GM19463 (cell line): ENCODE data around the gene FOXL3.

Source experiments
- ATAC-seq: cut with Tn5 transposase; IDR thresholded peaks from one replicate; pipeline ENCODE4 v1.9.1; 2021; ENCODE audit warnings: mild to moderate bottlenecking, moderate library complexity; ENCODE audit not compliant: unreplicated experiment

FOXL3 gene

DNA sequence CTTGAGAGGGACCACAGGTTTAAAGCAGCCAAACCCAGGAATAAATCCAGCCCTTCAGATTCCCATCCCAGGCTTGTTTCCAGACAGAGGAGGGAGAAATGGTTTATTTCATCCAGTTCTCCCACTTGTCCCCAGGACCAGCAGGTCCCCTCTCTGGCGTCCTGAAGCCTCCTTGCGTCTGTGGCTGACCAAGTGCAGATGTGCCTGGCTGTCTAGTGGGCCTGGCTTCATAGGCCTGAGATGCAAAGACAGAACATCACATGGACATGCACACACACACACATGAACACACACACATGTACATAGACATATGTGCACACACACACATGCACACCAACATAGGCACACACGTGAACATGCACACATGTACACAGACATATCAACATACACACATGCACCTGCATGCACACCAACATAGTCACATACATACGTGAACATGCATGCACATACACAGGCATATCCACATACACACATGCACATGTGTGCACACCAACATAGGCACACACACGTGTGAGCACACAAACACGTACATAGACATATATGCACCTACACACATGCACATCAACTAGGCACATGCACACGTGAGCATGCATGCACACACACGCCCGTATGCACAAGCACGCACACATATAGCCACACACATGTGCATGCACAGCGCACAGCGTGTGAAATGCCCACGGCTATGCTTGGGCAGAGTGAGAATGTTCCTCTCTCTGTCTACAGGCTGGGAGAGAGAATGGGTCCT, 10.7 kb downstream of the FOXL3 start:
- no peak for ATAC-seq

DNA sequence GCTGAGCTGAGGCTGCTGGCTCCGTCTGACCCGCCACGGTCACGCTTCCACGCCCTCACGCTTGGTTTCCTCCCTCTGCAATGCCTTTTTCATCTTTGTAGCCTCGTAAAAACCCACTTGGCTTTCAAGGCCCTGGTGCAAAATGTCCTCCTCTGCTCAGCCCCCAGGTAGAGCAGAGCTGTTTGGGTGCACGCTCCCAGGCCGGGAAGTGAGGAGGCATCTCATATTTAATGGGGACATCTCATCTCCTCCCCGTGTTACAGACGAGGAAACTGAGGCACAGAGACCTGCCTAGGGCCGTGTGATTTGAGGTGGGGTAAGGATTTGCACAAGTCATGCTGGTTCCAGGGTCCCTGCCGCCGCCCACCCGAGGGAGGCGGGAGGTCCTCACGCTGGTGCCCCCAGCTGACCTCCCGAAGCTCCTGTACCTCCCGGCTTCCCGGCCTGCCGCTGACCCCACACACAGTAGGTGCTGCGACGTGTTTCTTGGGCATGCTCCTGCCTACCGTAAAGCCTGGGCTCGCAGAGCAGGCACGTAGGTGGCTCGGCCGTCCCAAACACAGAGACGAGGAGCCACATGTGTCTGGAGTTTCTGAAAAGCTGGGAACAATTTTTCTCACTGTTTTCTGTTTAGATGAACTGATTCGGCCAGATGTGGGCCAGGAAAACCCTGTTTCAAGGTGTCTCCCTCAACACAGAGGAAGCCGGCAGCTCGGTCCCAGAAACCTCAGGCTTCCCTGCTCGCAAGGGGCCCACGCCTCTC, 11.5 kb downstream of the FOXL3 start:
- ATAC-seq, result no peak

DNA sequence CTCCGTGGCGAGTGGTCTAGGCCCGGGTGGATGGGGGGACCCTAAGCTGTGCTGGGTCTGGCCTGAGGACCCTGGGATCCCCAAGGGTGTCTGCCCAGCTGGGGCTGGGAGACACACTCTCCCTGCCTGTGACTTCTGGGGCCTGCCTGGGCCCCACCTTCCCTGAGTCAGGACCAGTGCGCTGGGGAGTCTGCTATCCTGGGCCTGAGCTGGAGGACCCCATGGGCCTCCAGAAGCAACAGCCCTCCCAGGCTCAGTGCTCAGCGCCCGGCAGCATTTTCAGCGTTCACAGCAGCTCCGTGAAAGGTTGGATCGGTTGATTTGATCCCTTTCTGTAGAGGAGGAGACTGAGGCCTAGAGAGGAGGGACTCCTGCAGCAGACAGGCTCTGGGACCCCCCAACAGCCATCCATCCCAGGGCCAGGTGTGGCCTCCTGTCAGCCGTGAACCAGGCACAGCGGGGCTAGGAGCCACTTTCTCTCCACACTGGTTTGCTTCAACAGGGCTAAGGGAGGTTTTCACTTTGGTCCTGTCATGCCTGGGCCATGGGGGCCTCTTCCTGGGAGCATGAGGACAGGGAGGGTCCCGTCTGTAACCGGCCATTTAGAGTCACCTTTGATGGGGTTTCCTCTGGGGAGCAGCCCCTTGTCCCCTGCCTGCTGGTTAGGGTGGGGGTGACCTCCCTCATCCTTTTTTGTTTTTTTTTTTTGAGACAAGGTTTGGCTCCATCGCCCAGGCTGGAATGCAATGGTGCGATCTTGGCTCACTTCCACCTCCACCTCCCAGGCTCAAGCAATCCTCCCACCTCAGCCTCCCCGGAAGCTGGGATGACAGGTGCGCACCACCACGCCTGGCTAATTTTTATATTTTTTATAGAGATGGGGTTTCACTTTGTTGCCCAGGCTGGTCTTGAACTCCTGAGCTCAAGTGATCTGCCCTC, 12.4 kb downstream of the FOXL3 start:
- no peak for ATAC-seq

DNA sequence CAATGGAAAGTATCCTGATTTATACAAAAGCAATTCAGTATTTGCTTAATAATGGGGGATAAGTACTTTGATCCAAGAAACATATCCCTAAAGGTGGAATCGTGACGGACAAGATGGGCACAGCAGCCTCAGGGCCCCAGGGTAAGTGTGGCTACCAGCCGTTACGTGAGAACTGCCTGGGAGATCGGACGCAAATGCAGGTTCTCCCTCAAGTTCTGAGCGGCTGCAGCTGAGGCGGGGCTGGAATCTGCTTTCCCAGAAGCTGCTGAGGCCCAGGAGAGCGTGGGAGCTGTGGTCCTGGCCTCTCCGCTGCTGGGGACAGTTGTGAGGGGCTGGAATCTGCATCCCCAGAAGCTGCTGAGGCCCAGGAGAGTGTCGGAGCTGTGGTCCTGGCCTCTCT, 13.5 kb downstream of the FOXL3 start:
- no peak for ATAC-seq

DNA sequence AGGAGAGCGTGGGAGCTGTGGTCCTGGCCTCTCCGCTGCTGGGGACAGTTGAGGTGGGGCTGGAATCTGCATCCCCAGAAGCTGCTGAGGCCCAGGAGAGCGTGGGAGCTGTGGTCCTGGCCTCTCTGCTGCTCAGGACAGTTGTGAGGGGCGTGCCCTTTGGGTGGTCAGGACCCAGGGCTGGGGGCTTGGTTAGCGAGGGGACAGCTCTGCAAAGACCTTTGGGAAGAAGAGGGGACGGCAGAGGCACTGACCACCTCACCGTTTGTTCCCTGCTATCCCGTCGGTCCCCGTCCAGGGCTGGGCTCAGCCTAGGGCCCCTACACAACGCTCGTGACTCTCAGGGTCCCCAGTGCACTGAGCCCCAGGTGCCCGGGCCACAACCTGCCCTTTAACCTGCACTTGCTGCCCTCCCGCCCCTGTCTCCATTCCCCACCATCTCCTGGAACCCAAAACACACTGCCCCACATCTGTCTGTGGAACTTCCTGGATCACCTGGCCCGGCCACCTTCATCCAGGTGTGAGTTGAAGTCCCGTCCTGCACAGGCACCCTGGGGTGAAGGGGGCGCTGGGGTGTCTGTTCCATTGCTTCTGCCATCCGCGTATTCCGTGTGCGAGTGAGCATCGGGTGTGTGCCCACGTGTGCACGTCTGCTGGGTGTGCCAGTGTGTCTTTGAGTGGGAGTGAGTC, 14.1 kb downstream of the FOXL3 start:
- ATAC-seq, result no peak

DNA sequence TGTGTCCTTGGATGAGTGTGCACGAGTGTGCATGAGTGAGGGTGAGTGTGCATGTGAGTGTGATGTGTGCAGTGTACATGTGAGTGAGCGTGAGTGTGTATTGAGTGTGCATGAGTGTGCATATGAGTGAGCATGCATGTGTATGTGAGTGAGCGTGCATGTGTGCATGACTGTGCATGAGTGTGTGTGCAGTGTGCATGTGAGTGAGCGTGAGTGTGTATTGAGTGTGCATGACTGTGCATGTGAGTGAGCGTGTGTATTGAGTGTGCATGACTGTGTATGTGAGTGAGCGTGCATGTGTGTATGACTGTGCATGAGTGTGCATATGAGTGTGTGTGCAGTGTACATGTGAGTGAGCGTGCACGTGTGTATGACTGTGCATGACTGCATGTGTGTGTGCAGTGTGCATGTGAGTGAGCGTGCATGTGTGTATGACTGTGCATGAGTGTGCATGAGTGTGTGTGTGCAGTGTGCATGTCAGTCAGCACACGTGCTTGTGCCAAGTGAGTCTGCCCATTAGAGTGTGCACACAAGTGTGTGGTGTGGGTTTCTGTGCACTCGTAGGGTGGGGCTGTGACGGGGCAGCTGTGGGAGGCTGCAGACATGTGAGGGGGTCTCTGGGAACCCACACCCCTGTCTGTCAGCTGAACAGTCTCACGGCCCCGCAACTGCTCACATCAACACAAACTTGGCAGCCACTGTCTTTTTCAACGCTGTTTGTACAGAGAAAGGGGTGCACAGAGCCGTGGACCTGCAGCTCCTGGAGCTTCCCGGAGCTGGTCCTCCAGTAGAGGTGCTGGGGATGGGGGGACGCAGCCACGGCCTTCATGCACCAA, 14.8 kb downstream of the FOXL3 start:
- no peak for ATAC-seq

DNA sequence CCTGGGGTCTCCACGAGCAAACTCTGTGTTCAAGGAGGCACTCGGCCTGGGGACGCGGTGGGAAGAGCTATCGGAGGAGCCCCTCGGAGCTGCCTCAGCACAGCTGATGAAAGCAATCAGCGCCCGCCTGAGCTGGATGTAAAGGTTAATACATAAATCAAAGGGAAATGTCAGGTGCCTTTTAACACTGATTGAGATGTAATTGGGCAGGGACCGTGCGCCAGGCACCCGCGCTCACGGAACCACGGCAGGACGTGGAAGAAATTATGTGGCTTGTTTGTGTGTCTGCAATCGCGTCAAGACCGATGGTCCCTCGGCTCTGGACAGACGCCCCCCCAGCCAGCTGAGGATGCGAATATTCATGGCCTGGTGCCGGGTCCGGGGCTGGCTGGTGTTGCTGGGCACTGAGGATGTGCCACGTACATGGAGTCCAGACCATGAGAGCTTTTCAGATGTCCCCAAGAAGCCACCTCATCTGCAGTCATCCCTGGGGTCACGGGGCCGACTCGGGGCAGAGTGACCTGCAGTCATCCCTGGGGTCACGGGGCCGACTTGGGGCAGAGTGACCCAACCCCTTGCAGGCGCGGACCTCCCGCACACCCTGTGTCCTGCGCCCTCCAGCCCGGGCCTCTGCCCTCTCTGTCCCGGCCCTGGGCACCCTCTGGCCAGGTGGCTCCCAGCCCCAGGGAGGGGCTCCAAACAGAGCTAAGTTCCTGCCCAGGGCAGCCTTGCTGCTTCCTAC, 15.6 kb downstream of the FOXL3 start:
- no peak for ATAC-seq

DNA sequence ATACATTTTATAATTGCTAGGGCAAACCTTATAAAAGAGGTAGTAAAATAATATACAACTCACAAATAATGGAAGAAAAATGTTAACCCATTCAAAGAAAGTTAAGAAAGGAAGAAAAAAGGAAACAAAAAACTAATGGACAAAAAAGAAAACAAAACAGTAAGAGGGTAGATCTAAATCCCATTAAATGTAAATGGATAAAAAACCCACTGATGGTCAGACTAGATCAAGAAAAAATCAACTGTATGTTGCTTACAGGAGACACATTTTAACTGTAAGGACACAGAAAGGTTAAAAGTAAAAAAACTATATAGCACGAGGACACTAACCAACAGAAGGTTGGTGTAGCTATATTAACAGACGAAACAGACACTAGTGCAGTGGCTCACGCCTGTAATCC, 18.0 kb downstream of the FOXL3 start:
- no peak for ATAC-seq

DNA sequence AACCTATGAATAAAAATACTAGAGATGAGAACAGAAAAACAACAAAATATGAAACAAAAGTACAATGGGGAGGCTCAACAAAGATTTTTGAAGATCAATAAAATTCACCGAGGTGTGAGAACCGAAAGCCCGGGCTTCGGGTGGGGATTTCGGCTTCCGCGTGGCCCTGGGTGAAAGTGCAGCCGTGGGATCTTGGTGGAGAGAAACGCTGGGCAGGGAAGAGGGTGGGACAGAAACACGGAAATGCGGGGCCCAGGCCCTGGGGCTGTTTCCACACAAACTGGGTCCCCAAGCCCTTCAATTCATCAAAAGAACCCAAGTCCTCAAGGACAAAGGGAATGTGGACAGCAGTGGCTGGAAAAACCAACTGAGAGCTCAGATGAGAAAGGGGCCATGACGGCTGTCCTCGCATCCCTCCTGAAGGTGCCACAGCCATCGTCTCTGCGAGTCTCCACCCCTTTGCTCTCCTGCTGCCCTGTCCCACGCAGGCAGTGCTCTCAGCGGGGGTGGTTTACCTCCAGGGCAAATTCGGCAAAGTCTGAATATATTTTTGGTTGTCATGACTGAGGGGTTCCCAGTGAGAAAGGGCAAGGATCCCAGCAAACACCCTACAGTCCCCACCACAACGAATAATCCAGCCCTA, 19.7 kb downstream of the FOXL3 start:
- no peak for ATAC-seq

DNA sequence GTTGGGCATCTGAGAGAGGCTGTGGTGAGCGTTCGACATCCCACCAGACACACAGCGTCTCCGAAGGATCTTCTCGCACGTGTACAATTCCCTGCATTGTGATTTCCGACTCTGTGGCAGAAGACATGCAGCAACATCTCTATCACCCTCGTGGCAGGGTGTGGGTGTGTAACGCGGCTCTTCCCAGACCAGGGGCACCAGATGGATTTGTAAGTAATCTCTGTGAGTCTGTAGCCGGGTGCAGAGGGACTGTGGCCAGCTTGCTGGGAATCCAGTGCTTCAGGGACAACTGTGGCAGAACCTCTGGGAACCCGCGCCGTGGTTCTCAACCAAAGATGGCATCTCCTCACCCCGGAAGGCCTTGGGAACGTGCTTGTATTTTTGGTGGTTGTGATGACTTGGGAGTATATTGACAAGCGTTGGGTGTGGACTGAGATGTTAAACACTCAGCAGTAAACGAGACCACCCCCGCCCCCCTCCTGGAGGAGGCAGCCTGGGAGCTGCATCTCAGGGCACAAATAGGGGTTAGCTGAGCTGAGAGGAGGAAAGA, 21.2 kb downstream of the FOXL3 start:
- ATAC-seq, result no peak

DNA sequence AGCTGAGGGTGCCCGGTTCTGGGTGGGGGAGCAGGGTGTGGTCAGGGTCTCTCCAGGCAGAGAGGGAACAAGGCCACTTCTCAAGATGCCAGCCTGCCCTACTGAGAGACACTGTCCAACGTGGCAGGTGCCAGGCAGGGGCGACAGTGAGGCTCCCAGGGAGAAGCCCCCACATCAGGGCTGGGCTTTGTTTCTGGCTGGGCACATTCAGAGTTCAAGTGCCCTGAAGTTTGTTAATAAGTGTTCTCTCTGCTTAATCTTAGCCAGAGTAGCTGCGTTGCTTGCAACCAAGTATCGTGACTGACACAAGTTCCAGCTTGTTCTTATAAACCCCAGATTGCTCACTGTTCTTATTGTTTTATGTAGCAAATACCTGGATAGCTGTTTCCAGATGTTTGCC, 21.8 kb downstream of the FOXL3 start:
- no peak for ATAC-seq

DNA sequence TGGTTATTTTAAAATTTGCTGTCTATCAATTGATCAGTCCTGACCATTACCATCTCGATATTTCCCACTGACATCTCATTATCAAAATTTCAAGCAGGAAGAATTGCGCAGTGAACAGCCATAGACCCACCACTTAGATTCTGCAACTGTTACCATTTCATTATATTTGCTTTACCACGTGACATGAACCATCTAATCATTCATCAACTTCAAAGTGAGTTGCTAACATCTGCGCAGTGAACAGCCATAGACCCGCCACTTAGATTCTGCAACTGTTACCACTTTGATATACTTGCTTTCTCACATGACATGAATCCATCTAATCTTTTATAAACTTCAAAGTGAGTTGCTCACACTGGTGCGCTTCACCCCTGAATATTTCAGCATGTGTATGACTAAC, 22.5 kb downstream of the FOXL3 start:
- no peak for ATAC-seq

DNA sequence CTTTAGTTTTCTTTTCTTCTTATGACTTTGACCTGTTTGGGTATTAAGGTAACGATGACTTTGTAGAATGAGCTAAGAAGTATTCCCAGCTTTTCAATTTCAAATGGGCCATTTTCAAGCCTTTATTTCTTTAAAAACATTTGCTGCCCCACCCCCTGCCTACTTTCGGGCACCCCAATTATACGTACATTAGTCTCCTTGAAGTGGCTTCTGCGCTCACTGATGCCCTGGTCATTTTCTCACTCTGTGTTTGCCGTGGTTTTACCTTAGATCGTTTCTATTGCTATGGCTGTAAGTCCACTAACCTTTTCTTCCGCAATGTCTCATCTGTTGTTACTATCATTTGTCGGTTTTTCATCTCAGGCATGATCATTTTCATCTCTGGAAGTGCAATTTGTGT, 24.9 kb downstream of the FOXL3 start:
- ATAC-seq, result no peak

DNA sequence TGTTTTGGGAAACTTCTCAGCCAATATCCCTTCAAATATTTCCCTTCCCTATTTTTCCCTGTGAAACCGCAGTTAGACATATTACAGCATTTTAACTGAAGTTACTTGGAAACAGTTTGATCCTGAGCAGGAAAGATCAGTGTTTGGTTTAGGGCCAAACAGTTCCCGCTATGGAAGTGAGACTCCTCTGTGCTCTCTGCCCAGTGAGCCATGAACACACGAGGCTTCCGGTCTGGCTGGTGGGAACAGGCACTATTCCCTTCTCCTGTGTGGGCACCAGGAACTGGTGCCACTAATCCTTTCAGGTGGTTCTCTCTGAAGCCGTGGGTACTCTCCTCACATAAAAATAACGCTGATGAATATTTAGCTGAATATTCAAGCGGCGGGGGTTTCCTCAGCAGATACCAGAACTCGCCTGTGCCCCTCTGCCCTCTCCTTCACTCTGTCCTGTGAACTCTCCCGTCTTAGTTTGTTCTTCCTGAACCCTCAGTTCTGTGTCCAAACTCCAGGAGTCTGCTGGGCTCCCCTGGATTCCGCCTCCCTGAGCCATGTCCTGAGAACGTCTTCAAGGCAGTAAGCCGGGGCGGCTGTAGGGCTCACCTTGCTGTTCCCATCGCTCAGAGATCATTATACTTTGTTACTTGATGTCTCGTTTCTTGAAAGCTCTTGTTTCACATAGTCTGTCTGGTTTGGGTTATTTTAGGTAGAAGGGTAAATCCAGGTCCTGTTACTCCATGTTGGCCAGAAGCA, 25.7 kb downstream of the FOXL3 start:
- ATAC-seq, result no peak

DNA sequence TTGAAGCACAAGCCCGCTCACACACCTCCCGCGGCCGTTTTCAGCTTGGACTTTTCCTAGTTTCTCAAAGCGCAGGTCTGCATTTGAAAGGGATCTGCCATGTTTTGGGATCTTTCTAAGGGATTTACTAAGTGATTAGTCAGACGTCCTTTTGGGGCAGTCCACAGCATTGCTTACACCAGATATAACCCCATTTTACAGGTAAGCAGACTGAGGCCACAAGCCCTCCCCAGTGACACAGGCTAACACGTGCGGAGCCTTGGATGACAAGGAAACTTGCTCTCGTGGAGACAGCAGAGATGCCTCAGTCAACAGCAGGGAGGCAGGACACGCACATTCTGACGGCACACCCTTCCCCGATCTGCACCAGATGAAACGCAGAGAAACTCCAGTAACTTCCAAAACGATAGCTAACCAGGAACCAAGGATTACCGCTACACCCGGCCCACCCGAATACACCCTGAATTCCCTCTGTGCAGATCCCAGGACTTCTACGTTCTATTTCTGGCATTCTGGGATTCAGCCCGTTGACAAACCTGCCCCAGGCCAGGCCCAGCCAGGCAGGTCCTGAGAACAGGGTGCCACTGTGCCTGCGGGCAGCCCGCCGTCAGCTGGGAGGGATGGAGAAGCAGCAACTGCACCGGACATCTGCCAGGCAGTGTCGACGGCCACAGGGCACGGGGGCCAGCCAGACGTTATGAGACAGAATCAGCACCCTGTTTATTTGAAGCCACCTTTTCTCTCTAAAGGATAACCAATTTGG, 27.9 kb downstream of the FOXL3 start:
- ATAC-seq, result no peak

DNA sequence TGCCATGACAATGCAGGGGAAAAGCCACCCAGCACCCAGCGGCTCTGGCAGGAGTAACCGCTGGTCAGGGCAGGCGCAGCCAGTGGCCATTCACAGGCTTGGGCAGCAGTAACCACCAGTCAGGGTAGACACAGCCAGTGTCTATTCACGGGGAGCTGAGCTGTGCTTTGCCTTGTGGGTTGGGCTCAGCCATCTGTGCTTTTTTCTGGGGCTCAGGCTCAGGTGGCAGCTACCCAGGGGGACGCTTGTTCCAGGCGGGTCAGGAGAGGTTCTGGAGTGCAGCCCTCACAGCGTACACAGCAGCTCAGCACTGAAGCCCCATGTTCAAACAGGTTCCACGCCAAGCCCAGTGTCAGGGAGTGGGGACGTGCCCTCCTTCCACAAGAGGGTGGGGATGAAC, 28.5 kb downstream of the FOXL3 start:
- no peak for ATAC-seq
